ENCODE results near the gene PPOX.
A peak's percentile ranks its signal among the peaks of the same experiment; 100 is the strongest.

PPOX gene

DNA sequence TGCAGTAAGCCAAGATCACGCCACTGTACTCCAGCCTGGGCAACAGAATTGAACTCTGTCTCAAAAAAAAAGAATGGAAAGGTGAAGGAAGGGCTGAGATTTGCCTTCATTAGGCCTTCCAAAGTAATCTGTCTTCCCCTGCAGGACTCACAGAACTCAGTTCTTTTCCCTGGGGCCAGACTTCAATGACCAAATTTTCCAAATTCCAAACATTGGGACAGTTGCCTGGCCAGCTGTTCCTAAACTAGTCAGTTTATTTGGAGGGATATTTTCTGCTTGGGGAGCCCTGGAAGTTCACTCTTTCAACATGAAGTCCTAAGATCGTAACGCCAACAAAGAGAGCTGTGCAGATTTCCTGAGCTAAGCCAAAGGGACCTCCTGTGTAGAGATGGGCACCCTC is 28.3 kb upstream of the PPOX start:
- Histone ChIP-seq H3K4me3 (replicated peaks; ENCODE audit: insufficient read depth, low read length) (no peak overlapping the region), H3K27me3 (ENCODE audit: insufficient read depth, poor library complexity, severe bottlenecking) (no peaks in the 10 kb centered on the region), H3K27ac (replicated peaks) (peak overlapping the region; percentile 36; the same call in 1 of the 2 replicates)
- no peak for TF ChIP-seq REST (IDR thresholded peaks at IDR 0.05; ENCODE audit: insufficient replicate concordance, low read depth)
- no peak for TF ChIP-seq GABPA (IDR thresholded peaks at IDR 0.05; ENCODE audit: low read depth)
- TF ChIP-seq POLR2AphosphoS5 (IDR thresholded peaks at IDR 0.05; ENCODE audit: low read depth), result no peak
- TF ChIP-seq CTCF (IDR thresholded peaks at IDR 0.05; ENCODE audit: insufficient read depth, low read length), result no peak
- TF ChIP-seq SPI1 (IDR thresholded peaks at IDR 0.05; ENCODE audit: borderline replicate concordance, low read depth), result no peak
- no peak for DNase-seq (ENCODE audit: low read depth in 1 of 2, low spot score in 1 of 2)

DNA sequence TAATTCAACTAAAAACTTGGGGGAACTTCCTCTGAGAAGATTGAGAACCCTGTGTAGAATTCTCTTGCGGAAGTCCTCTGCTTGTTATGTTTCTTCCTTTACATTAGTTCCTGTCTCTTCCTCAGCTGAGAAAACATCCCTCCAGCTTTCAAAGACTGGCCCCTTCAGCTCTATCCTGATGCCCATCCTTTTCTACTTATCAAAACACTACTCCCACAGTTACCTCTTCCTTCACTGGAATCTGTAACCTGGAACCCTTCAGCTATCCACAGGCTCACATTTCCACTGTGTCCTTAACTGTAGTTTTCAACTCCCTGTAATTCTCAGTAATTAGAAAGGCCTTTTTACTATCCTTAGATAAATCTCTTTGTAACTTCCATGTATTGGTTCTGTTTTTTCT is 27.8 kb upstream of the PPOX start:
- no peak for DNase-seq (ENCODE audit: low read depth in 1 of 2, low spot score in 1 of 2)
- TF ChIP-seq POLR2AphosphoS5 (IDR thresholded peaks at IDR 0.05; ENCODE audit: low read depth) (no peak), CTCF (IDR thresholded peaks at IDR 0.05; ENCODE audit: insufficient read depth, low read length) (no peak), GABPA (IDR thresholded peaks at IDR 0.05; ENCODE audit: low read depth) (no peak), REST (IDR thresholded peaks at IDR 0.05; ENCODE audit: insufficient replicate concordance, low read depth) (no peak), SPI1 (IDR thresholded peaks at IDR 0.05; ENCODE audit: borderline replicate concordance, low read depth) (peak; percentile 46; the same call in 1 of the 2 replicates)
- Histone ChIP-seq H3K27ac (replicated peaks) (peak overlapping the region; percentile 36), H3K4me3 (replicated peaks; ENCODE audit: insufficient read depth, low read length) (no peak overlapping the region), H3K27me3 (ENCODE audit: insufficient read depth, poor library complexity, severe bottlenecking) (no peaks in the 10 kb centered on the region)

GRCh38 chr1:161139766-161140165 is 26.5 kb upstream of the PPOX start:
- Histone ChIP-seq H3K27me3 (ENCODE audit: insufficient read depth, poor library complexity, severe bottlenecking) (no peaks in the 10 kb centered on the region), H3K4me3 (replicated peaks; ENCODE audit: insufficient read depth, low read length) (no peak overlapping the region), H3K27ac (replicated peaks) (no peak overlapping the region)
- peak in 1 of 2 experiments; percentile 66 for DNase-seq (ENCODE audit: low read depth in 1 of 2, low spot score in 1 of 2)
- TF ChIP-seq CTCF (IDR thresholded peaks at IDR 0.05; ENCODE audit: insufficient read depth, low read length) (peak; percentile 18), SPI1 (IDR thresholded peaks at IDR 0.05; ENCODE audit: borderline replicate concordance, low read depth) (no peak)

GRCh38 chr1:161140755-161141400 is 25.3 kb upstream of the PPOX start:
- DNase-seq (ENCODE audit: low read depth in 1 of 2, low spot score in 1 of 2), result no peak
- H3K27ac ChIP-seq (replicated peaks), result no peak overlapping the region
- H3K4me3 ChIP-seq (replicated peaks; ENCODE audit: insufficient read depth, low read length), result no peak overlapping the region
- no peak for TF ChIP-seq REST (IDR thresholded peaks at IDR 0.05; ENCODE audit: insufficient replicate concordance, low read depth)
- TF ChIP-seq POLR2AphosphoS5 (IDR thresholded peaks at IDR 0.05; ENCODE audit: low read depth), result no peak
- no peak for TF ChIP-seq SPI1 (IDR thresholded peaks at IDR 0.05; ENCODE audit: borderline replicate concordance, low read depth)
- TF ChIP-seq GABPA (IDR thresholded peaks at IDR 0.05; ENCODE audit: low read depth), result no peak
- TF ChIP-seq CTCF (IDR thresholded peaks at IDR 0.05; ENCODE audit: insufficient read depth, low read length), result no peak
- no peaks in the 10 kb centered on the region for H3K27me3 ChIP-seq (ENCODE audit: insufficient read depth, poor library complexity, severe bottlenecking)
